Neural cell (in vitro differentiated cells): Measurements from ENCODE around the gene TEX14.

Experiments used
- CTCF ChIP-seq: fragments of 450-650 bp; IDR thresholded peaks from 2 replicates; pipeline ENCODE4 v1.5.1; 2014; ENCODE audit warnings: antibody characterized with exemption, mild to moderate bottlenecking, moderate library complexity; ENCODE audit not compliant: poor library complexity, severe bottlenecking
- EP300 ChIP-seq: fragments of 450-650 bp; conservative IDR thresholded peaks from 2 replicates; pipeline ENCODE4 v1.6.1; 2014; ENCODE audit warnings: antibody characterized with exemption, mild to moderate bottlenecking, moderate library complexity; ENCODE audit not compliant: poor library complexity, severe bottlenecking
- MXI1 ChIP-seq: fragments of 450-650 bp; conservative IDR thresholded peaks from 2 replicates; pipeline ENCODE4 v1.6.1; 2014; ENCODE audit warnings: antibody characterized with exemption, mild to moderate bottlenecking; ENCODE audit not compliant: poor library complexity, severe bottlenecking
- POLR2AphosphoS5 ChIP-seq: IDR thresholded peaks from 2 replicates; pipeline ENCODE4 v1.6.1; 2012
- RAD21 ChIP-seq: fragments of 450-650 bp; conservative IDR thresholded peaks from 2 replicates; pipeline ENCODE4 v1.6.1; 2014; ENCODE audit warnings: antibody characterized with exemption, mild to moderate bottlenecking, moderate library complexity
- REST ChIP-seq: IDR thresholded peaks from 2 replicates; pipeline ENCODE4 v1.6.1; 2012; ENCODE audit warnings: borderline replicate concordance
- TAF1 ChIP-seq: IDR thresholded peaks from 2 replicates; pipeline ENCODE4 v1.6.1; 2012; ENCODE audit warnings: low read depth

GRCh38 chr17:58666858-58667267 lies 25.0 kb downstream of the TEX14 start:
- TF ChIP-seq MXI1 (no peak), TAF1 (no peak), CTCF (no peak), POLR2AphosphoS5 (no peak), RAD21 (no peak), REST (no peak), EP300 (no peak)
